Activated CD4-positive, alpha-beta T cell treated with anti-CD3 and anti-CD28 coated beads for 48 hours (primary cell): Measurements from ENCODE around the gene ADD1.
"Not testable (repeated sequence)": the region's sequence is repeated elsewhere in the genome, so short reads cannot be mapped to it uniquely, and the experiment has no call there.

Experiments
- DNase-seq: peaks from one replicate; pipeline ENCODE4 v3.0.0-alpha.2; 2020

Gene ADD1

GRCh38 chr4:2936773-2937145, 93.1 kb downstream of the ADD1 start:
- peak; percentile 81 for DNase-seq

- DNase-seq: no peak
These were observed 93.7 kb downstream of the ADD1 start for GRCh38 chr4:2937146-2937857.

GRCh38 chr4:2937986-2938385, 94.3 kb downstream of the ADD1 start:
- no peak for DNase-seq

- not testable (repeated sequence) for DNase-seq
These were observed 94.8 kb downstream of the ADD1 start for GRCh38 chr4:2938411-2938810.

- no peak for DNase-seq
These were observed 95.3 kb downstream of the ADD1 start for GRCh38 chr4:2938906-2939305.

- DNase-seq: peak; percentile 32
These were observed 96.0 kb downstream of the ADD1 start for GRCh38 chr4:2939383-2940243.

GRCh38 chr4:2940267-2941137, 96.9 kb downstream of the ADD1 start:
- DNase-seq: peak; percentile 3

GRCh38 chr4:2941138-2942036, 97.7 kb downstream of the ADD1 start:
- DNase-seq: peak; percentile 2

- no peak for DNase-seq
These were observed 98.4 kb downstream of the ADD1 start for GRCh38 chr4:2942037-2942531.

- no peak for DNase-seq
These were observed 99.1 kb downstream of the ADD1 start for GRCh38 chr4:2942532-2943363.

- DNase-seq: no peak
These were observed 99.9 kb downstream of the ADD1 start for GRCh38 chr4:2943364-2944090.

- no peak for DNase-seq
These were observed 100.4 kb downstream of the ADD1 start for GRCh38 chr4:2944091-2944482.

GRCh38 chr4:2944586-2945526, 101.2 kb downstream of the ADD1 start:
- no peak for DNase-seq

GRCh38 chr4:2945619-2946604, 102.3 kb downstream of the ADD1 start:
- not testable (repeated sequence) for DNase-seq

GRCh38 chr4:2946812-2947600, 103.4 kb downstream of the ADD1 start:
- no peak for DNase-seq

GRCh38 chr4:2947926-2948325, 104.3 kb downstream of the ADD1 start:
- DNase-seq: no peak
